Skeletal muscle satellite cell (primary cell): ENCODE data around the gene SUPT6H.
"Not testable (repeated sequence)": the region's sequence is repeated elsewhere in the genome, so short reads cannot be mapped to it uniquely, and the experiment has no call there.

Experiments
- H3K27me3 ChIP-seq: 2 replicates; pipeline ENCODE4 v1.7.0; 2013; ENCODE audit warnings: low read length; ENCODE audit not compliant: control insufficient read depth, insufficient read depth
- H3K36me3 ChIP-seq: 2 replicates; pipeline ENCODE4 v1.7.0; 2013; ENCODE audit warnings: mild to moderate bottlenecking, control low read depth, low read length; ENCODE audit not compliant: insufficient read depth
- H3K4me1 ChIP-seq: 2 replicates; pipeline ENCODE4 v1.7.0; 2013; ENCODE audit warnings: low read length; ENCODE audit not compliant: control insufficient read depth, insufficient read depth
- H3K4me2 ChIP-seq: 2 replicates; pipeline ENCODE4 v1.7.0; 2013; ENCODE audit warnings: mild to moderate bottlenecking, low read length
- H3K4me3 ChIP-seq: 2 replicates; pipeline ENCODE4 v1.7.0; 2013; ENCODE audit warnings: low read length
- H3K9ac ChIP-seq: 2 replicates; pipeline ENCODE4 v1.7.0; 2013; ENCODE audit warnings: mild to moderate bottlenecking, low read depth, low read length, moderate library complexity
- H3K9me3 ChIP-seq: replicated peaks from 2 replicates; pipeline ENCODE4 v1.7.0; 2013; ENCODE audit warnings: mild to moderate bottlenecking, control low read depth, low read length

The SUPT6H gene

DNA sequence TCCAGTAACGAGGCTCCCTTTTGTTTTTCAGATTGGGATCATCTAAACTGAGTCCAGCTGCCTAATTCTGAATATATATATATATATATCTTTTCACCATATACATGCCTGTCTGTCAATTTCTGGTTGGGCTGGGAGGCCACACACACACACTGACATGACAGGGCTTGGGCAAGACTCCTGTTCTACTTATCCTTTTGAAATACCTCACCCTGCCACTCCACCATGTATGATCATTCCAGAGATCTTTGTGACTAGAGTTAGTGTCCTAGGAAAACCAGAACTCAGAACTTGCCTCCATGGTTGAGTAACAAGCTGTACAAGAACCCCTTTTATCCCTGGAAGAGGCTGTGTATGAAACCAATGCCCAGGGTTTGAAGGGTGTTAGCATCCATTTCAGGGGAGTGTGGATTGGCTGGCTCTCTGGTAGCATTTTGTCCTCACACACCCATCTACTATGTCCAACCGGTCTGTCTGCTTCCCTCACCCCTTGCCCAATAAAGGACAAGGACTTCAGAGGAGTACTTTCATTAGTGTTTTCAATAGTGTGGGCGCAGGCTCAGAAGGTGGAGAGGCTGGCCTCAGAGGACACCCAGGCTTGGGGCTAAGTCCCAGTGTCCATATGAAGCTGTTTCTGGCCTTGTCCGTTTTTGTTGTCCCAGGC, 62.0 kb downstream of the SUPT6H start:
- H3K27me3 ChIP-seq, H3K9me3 ChIP-seq, H3K4me3 ChIP-seq: not testable (repeated sequence)
- Histone ChIP-seq H3K36me3 (peaks cover 44% of the 10 kb centered on the region), H3K4me1 (peaks cover 53% of the 10 kb centered on the region), H3K4me2 (peak overlapping the region; percentile 99), H3K9ac (peak overlapping the region; percentile 32)

- Histone ChIP-seq H3K36me3 (peaks cover 44% of the 10 kb centered on the region), H3K4me2 (peak overlapping the region; percentile 99), H3K9ac (peak overlapping the region; percentile 80), H3K27me3 (no peaks in the 10 kb centered on the region), H3K4me3 (peak overlapping the region; percentile 74), H3K9me3 (no peaks in the 10 kb centered on the region), H3K4me1 (peaks cover 52% of the 10 kb centered on the region)
Observed at GRCh38 chr17:28724500-28725165, 62.6 kb downstream of the SUPT6H start.

- Histone ChIP-seq H3K9ac (peak overlapping the region; percentile 80), H3K4me2 (peak overlapping the region; percentile 99), H3K36me3 (peaks cover 44% of the 10 kb centered on the region), H3K9me3 (no peaks in the 10 kb centered on the region), H3K4me3 (peak overlapping the region; percentile 74), H3K27me3 (no peaks in the 10 kb centered on the region), H3K4me1 (peaks cover 52% of the 10 kb centered on the region)
Observed at GRCh38 chr17:28725166-28725659, 63.2 kb downstream of the SUPT6H start.

- Histone ChIP-seq H3K27me3 (no peaks in the 10 kb centered on the region), H3K9me3 (no peaks in the 10 kb centered on the region), H3K4me2 (peak overlapping the region; percentile 99), H3K36me3 (peaks cover 43% of the 10 kb centered on the region), H3K4me1 (peaks cover 52% of the 10 kb centered on the region), H3K4me3 (peak overlapping the region; percentile 74), H3K9ac (peak overlapping the region; percentile 80)
Observed at GRCh38 chr17:28725660-28726225, 63.7 kb downstream of the SUPT6H start.

DNA sequence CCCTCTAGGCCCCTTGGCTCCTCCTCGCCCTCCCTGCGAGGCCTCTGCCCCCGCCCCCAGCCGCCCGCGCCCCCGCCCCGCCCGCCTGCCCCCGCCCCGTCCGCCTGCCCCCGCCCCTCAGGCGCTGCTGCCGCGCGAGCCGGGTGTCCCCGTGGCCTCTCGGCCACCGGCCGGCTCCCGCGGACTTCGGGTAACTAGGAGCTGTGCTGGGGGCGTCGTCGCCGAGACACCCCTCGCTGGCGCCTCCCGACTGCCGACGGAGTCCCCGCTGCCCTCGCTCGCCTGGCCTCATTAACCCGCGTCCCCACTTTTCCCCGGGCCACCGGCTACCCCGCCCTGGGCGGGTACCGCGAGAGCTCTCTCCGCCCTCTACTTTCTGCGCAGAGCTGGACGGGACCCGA, 64.2 kb downstream of the SUPT6H start, which contains the start of gene TLCD1:
TSS of gene TLCD1 (minus strand) at position 8 of the 401 bp plus-strand sequence. CDS start 136 bp downstream, outside the sequence.
- Histone ChIP-seq H3K4me3 (peak within 1 kb of the TSS; percentile 74), H3K27me3 (no peaks in the 10 kb centered on the region), H3K4me2 (peak within 1 kb of the TSS; percentile 99), H3K4me1 (peaks cover 51% of the 10 kb centered on the region), H3K9me3 (no peaks in the 10 kb centered on the region), H3K36me3 (peaks cover 38% of the 10 kb centered on the region), H3K9ac (peak within 1 kb of the TSS; percentile 80)

DNA sequence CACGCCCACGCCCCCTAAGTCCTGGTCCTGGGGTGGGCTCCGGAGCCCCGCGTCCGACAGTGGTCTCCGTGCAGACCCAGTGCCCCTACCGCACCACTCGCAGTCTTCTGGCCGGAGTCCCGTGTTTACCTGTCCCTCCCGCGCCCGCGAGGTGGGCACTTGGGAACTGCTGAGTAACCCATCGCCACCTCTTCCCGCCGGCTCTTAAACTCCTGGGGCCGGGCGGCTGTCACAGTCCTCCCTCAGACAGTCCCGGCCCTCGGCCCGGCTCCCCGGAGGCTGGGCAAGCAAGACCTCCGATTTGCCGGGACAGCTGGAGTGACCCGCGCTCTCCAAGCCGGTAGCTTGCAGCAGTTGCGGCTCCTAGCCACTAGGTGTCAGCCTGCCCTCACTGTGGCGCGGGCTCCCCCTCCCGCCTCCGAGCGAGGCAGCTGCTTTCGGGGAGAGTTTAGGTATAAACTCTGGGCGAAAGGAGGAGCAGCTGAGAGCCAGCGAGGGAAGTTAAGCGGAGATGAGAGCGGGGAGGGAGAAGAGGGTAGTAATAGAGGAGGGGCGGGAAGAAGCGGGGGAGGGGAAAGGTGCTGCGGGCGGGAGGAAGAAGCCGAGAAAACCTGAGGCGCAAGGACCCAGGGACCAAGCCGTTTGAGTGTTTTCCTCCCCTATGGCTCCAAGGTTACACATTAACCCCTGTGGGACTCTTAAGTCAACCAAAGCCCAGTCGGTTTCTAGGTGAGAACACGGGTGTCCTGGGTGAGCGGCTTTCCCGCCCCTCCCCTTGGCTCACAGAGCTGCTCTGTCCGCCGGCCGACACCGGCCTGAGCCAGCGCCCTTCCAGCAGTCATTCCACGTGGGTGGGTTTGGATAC, 64.9 kb downstream of the SUPT6H start:
- Histone ChIP-seq H3K4me2 (peak overlapping the region; percentile 99), H3K4me3 (peak overlapping the region; percentile 74), H3K27me3 (no peaks in the 10 kb centered on the region), H3K9ac (peak overlapping the region; percentile 71), H3K4me1 (peaks cover 44% of the 10 kb centered on the region), H3K9me3 (no peaks in the 10 kb centered on the region), H3K36me3 (peaks cover 32% of the 10 kb centered on the region)

DNA sequence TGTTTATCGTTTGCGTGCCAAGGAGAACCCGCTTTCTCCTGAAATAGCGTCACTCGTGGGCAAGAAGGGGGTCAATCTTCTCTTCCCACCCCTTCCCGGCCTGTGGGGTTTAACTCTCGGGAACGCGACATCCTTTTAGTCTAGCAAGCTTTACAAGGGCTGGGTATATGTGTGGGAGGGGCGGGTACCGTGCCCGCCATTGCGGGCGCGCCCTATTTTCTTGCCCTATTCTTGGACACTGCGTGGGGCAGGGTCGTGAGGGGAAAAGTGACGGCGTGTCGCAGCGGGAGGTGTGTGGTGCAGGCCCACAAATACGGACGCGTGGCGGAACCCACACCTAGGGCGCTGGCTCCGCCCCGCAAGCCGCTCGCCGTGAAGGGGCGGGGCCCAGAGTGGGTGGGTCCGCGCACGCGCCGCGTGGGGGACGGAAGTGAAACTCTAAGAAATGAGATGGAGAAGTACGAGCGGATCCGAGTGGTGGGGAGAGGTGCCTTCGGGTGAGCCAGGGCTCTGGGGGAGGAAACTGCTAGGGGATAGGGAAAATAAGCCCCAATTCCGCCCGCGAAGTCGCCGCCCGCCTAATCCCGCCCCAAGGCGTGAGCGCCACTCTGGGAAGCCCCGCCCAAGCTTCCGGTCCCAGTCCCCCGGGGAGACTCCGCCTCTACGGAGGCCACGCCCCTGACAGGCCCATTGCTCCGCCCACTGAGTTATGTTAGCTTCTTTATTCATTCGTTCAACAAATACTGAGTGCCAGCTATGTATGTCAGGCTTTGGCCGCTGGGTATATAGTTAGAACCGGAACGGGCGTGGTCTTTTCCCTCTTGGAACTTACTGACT, 66.6 kb downstream of the SUPT6H start, which contains the start of gene NEK8:
TSS of gene NEK8 (plus strand) at position 425 of the 837 bp plus-strand sequence. CDS start at position 451, 26 bp downstream.
- Histone ChIP-seq H3K36me3 (peaks cover 15% of the 10 kb centered on the region), H3K4me2 (peak within 1 kb of the TSS; percentile 99), H3K4me3 (peak within 1 kb of the TSS; percentile 84), H3K27me3 (no peaks in the 10 kb centered on the region), H3K9me3 (no peaks in the 10 kb centered on the region), H3K9ac (peak within 1 kb of the TSS; percentile 90), H3K4me1 (peaks cover 28% of the 10 kb centered on the region)

DNA sequence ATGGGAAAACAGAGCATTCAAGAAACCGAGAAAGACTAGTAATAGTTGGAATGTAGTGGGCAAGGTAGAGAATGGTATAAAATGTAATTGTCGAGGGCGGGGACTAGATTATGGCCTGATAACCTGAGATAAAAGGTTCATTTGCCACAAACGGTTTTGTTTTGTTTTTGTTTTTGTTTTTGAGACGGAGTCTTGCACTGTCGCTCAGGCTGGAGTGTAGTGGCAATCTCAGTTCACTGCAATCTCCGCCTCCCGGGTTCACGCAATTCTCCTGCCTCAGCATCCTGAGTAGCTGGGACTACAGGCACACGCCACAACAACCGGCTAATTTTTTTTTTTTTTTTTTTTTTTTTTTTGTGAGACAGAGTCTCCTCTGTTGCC, 67.9 kb downstream of the SUPT6H start:
- Histone ChIP-seq H3K4me2 (no peak overlapping the region), H3K27me3 (no peaks in the 10 kb centered on the region), H3K9me3 (no peaks in the 10 kb centered on the region), H3K4me3 (no peak overlapping the region), H3K4me1 (peaks cover 18% of the 10 kb centered on the region), H3K9ac (no peak overlapping the region), H3K36me3 (peaks cover 2% of the 10 kb centered on the region)

DNA sequence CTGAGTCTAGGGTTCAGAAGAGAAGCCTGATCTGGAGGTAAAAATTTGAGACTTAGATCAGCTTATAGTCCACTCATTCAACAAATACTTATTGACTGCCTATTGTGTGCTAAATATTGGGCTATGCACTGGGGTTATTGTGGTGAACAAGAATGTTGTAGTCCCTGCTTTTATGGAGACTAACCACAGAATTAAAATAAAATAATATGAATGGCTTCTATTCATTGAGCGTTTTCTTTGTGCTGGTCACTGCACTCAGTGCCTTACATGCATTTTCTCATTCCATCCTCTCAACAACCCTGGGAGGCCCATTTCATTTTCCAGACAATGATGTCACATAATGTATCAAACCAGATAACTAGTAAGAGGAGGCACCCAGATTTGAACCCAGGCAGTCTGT, 71.3 kb downstream of the SUPT6H start:
- Histone ChIP-seq H3K4me3 (no peak overlapping the region), H3K9me3 (no peaks in the 10 kb centered on the region), H3K27me3 (no peaks in the 10 kb centered on the region), H3K9ac (no peak overlapping the region), H3K4me2 (no peak overlapping the region), H3K4me1 (peaks cover 10% of the 10 kb centered on the region), H3K36me3 (no peaks in the 10 kb centered on the region)

- Histone ChIP-seq H3K27me3 (no peaks in the 10 kb centered on the region), H3K4me3 (no peak overlapping the region), H3K9me3 (no peaks in the 10 kb centered on the region), H3K9ac (no peak overlapping the region), H3K36me3 (no peaks in the 10 kb centered on the region), H3K4me1 (peaks cover 6% of the 10 kb centered on the region), H3K4me2 (no peak overlapping the region)
Observed at GRCh38 chr17:28734712-28735241, 72.8 kb downstream of the SUPT6H start.
